Measurements from ENCODE around the gene MYH6. TPM values are rescaled to one million over a fixed set of nuclear protein-coding genes. Genes with fewer than 3 reads are reported as not detected.

Gene MYH6
- total RNA-seq, 2 donors from 2014 or later, result 0.26 to 1.6 TPM

DNA sequence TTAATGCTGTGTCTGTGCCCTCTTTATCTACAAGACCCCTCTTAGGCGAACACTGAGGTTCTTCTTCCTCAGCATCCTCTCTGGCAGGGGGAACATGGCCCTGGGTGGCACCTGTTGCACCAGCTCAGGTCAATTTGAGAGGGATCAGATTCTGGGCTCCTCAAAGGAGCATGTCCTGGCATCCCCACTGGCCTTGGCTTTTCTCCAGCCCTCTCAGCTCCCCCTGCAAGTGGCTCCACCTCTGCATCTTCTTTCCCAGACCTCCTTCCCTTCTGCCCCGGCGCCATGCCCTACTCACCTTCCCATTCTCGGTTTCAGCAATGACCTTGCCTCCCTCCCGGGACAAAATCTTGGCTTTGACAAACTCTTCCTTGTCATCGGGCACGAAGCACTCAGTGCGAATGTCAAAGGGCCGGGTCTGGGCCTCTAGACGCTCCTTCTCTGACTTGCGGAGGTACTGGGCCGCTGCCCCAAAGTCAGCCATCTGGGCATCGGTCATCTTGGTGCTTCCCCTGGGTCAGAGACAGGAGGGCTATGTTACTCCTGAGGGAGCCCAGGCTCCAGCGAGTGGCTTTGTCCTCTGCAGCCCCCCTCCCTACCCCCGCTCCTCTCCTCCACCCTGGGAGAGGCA is 1.2 kb downstream of the MYH6 start:
- intact Hi-C loops (cut with DNase I), result no loop called here
- WGBS, 2 donors, result 74 to 75% methylated on average over 14 to 15 of the region's 15 CpGs
- ATAC-seq (no peak), DNase-seq (no peak)
- Histone ChIP-seq H3K27ac (no peak overlapping the region), H3K36me3 (replicated peaks in 1 of 2; ENCODE audit: insufficient read depth in 1 of 2, low read depth in 2 of 2) (no peaks in the 10 kb centered on the region), H3K9me3 (no peaks in the 10 kb centered on the region), H3K4me1 (no peaks in the 10 kb centered on the region), H3K4me3 (no peak overlapping the region), H3K27me3 (no peaks in the 10 kb centered on the region)
- TF ChIP-seq POLR2A (IDR thresholded peaks at IDR 0.05), result no peak
- TF ChIP-seq, protein P1, sequence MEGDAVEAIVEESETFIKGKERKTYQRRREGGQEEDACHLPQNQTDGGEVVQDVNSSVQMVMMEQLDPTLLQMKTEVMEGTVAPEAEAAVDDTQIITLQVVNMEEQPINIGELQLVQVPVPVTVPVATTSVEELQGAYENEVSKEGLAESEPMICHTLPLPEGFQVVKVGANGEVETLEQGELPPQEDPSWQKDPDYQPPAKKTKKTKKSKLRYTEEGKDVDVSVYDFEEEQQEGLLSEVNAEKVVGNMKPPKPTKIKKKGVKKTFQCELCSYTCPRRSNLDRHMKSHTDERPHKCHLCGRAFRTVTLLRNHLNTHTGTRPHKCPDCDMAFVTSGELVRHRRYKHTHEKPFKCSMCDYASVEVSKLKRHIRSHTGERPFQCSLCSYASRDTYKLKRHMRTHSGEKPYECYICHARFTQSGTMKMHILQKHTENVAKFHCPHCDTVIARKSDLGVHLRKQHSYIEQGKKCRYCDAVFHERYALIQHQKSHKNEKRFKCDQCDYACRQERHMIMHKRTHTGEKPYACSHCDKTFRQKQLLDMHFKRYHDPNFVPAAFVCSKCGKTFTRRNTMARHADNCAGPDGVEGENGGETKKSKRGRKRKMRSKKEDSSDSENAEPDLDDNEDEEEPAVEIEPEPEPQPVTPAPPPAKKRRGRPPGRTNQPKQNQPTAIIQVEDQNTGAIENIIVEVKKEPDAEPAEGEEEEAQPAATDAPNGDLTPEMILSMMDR (IDR thresholded peaks at IDR 0.05), result no peak

DNA sequence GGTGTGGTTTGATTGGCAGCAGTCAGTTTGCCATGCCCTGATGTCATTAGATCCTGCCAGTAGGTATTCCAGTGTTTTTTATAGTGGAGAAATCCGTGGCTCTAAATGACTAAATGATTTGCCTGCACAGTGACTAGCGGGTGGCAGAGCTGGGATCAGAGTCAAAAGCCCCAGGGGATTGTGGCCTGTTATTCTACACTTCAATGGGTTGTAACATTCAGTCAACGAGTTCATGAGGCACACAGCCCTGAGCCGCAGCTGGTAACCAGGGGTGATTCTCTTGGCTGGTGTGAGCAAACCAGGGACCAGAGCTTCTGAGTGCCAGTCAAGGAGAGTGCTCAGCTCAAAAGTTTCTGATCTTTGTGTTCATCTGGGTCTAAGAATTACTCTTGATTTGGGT is 1.8 kb downstream of the MYH6 start:
- DNase-seq, result no peak
- 59 to 76% methylated on average over 2 to 4 of the region's 4 CpGs for WGBS, 2 donors
- no peaks in the 10 kb centered on the region for H3K27me3 ChIP-seq
- no peaks in the 10 kb centered on the region for H3K36me3 ChIP-seq (replicated peaks in 1 of 2; ENCODE audit: insufficient read depth in 1 of 2, low read depth in 2 of 2)
- TF ChIP-seq, protein P1 (IDR thresholded peaks at IDR 0.05), result no peak
- no peak for TF ChIP-seq POLR2A (IDR thresholded peaks at IDR 0.05)
- H3K27ac ChIP-seq, result no peak overlapping the region
- no peak for ATAC-seq
- no peaks in the 10 kb centered on the region for H3K9me3 ChIP-seq
- intact Hi-C loops (cut with DNase I), result no loop called here
- H3K4me3 ChIP-seq, result no peak overlapping the region
- H3K4me1 ChIP-seq, result no peaks in the 10 kb centered on the region

DNA sequence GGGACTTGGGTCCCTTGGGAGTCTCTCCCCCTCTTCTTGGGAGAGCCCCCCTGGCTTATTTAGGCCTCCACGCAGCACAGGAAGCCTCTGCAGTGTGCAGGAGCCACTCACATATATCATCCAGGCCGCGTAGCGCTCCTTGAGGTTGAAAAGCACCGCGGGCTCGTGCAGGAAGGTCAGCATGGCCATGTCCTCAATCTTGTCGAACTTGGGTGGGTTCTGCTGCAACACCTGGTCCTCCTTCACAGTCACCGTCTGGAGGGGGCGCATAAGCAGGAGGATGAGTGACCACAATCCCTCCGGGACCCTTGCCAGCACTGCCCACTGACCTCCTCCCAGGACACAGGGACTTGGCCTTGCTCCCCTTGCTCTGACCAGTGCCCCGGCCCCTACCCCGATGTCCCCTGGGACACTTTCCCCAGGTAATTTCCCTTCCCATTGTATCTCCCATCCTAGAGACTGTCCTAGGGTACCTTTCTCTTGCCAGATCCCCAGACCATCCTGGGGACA is 2.5 kb downstream of the MYH6 start:
- TF ChIP-seq POLR2A (IDR thresholded peaks at IDR 0.05), result no peak
- TF ChIP-seq, protein P1 (IDR thresholded peaks at IDR 0.05), result no peak
- no peak overlapping the region for H3K27ac ChIP-seq
- DNase-seq (no peak), ATAC-seq (no peak)
- intact Hi-C loops (cut with DNase I), result no loop called here
- no peaks in the 10 kb centered on the region for H3K4me1 ChIP-seq
- no peaks in the 10 kb centered on the region for H3K27me3 ChIP-seq
- H3K9me3 ChIP-seq, result no peaks in the 10 kb centered on the region
- H3K4me3 ChIP-seq, result no peak overlapping the region
- H3K36me3 ChIP-seq (replicated peaks in 1 of 2; ENCODE audit: insufficient read depth in 1 of 2, low read depth in 2 of 2), result no peaks in the 10 kb centered on the region
- WGBS, 2 donors, result 77 to 91% methylated on average over 4 to 13 of the region's 13 CpGs

DNA sequence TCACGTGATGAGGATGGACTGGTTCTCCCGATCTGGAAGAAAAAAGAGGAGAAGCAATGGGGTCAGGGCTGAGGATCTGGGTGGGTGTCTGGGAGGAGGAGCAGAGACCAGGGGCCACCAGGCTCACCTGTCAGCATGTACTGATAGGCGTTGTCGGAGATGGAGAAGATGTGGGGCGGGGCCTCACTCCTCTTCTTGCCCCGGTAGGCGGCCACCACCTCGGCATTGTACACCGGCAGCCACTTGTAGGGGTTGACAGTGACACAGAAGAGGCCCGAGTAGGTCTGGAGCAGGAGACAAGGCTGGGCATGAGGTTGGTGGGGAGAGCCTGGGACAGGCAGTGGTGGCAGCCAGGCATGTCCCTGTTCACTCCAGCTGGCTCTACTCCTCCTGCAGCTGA is 3.0 kb downstream of the MYH6 start:
- Histone ChIP-seq H3K4me1 (no peaks in the 10 kb centered on the region), H3K36me3 (replicated peaks in 1 of 2; ENCODE audit: insufficient read depth in 1 of 2, low read depth in 2 of 2) (no peaks in the 10 kb centered on the region), H3K27ac (no peak overlapping the region), H3K9me3 (no peaks in the 10 kb centered on the region), H3K4me3 (no peak overlapping the region), H3K27me3 (no peaks in the 10 kb centered on the region)
- intact Hi-C loops (cut with DNase I), result no loop called here
- no peak for TF ChIP-seq POLR2A (IDR thresholded peaks at IDR 0.05)
- TF ChIP-seq, protein P1 (IDR thresholded peaks at IDR 0.05), result no peak
- no peak for DNase-seq
- WGBS, 2 donors, result 54 to 70% methylated on average over 4 to 10 of the region's 10 CpGs
- no peak for ATAC-seq

DNA sequence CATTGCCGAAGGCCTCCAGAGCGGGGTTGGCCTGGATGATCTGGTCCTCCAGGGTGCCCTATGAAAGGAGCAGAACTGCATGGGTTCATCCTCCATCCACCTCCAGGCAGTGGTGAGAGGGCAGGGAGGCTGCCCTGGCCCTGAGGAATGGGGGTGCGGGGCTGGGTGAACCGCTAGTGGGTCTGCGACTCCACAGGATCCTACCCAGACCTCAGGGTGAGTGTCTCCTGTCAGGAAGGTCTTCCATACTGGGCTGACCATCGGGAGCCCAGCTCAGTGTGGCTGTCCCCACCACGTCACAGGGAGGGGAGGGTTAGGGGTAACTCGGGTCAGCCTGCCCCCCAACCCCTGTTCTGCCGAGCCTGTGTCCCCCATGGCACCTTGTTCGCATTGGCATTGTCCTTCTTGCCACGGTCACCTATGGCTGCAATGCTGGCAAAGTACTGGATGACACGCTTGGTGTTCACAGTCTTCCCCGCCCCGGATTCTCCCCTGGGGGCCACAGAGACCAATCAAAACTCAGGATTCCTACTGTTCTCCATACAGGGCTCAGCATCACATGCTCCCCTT is 3.7 kb downstream of the MYH6 start:
- Histone ChIP-seq H3K27ac (no peak overlapping the region), H3K36me3 (replicated peaks in 1 of 2; ENCODE audit: insufficient read depth in 1 of 2, low read depth in 2 of 2) (no peaks in the 10 kb centered on the region), H3K4me1 (no peaks in the 10 kb centered on the region), H3K27me3 (no peaks in the 10 kb centered on the region), H3K9me3 (no peaks in the 10 kb centered on the region), H3K4me3 (no peak overlapping the region)
- DNase-seq (no peak), ATAC-seq (no peak)
- TF ChIP-seq, protein P1 (IDR thresholded peaks at IDR 0.05), result no peak
- no peak for TF ChIP-seq POLR2A (IDR thresholded peaks at IDR 0.05)
- 74 to 86% methylated on average over 6 to 14 of the region's 14 CpGs for WGBS, 2 donors
- intact Hi-C loops (cut with DNase I), result no loop called here

All from body of pancreas (tissue), 4 donors.